Pons (tissue), 1 donor: ENCODE data around the gene ARRDC1.

Experiments used
- DNase-seq: peaks from one replicate; pipeline ENCODE4 v3.0.0-alpha.2; 2016; ENCODE audit warnings: low spot score

Gene ARRDC1

GRCh38 chr9:137640862-137641261 lies 35.4 kb downstream of the ARRDC1 start:
- no peak for DNase-seq

- no peak for DNase-seq
Observed at GRCh38 chr9:137642118-137642601, 36.7 kb downstream of the ARRDC1 start.

- no peak for DNase-seq
Observed at GRCh38 chr9:137642892-137643291, 37.4 kb downstream of the ARRDC1 start.

GRCh38 chr9:137643921-137644320 lies 38.4 kb downstream of the ARRDC1 start:
- DNase-seq = no peak

- DNase-seq = no peak
Observed at GRCh38 chr9:137645211-137645610, 39.7 kb downstream of the ARRDC1 start.

GRCh38 chr9:137646341-137646740 lies 40.9 kb downstream of the ARRDC1 start:
- no peak for DNase-seq

- no peak for DNase-seq
Observed at GRCh38 chr9:137647096-137647714, 41.7 kb downstream of the ARRDC1 start.

- no peak for DNase-seq
Observed at GRCh38 chr9:137648396-137648795, 42.9 kb downstream of the ARRDC1 start.

- DNase-seq = no peak
Observed at GRCh38 chr9:137649553-137649952, 44.1 kb downstream of the ARRDC1 start.

GRCh38 chr9:137650259-137650658 lies 44.8 kb downstream of the ARRDC1 start:
- DNase-seq = no peak

GRCh38 chr9:137650779-137651178 lies 45.3 kb downstream of the ARRDC1 start:
- no peak for DNase-seq

- DNase-seq = no peak
Observed at GRCh38 chr9:137656416-137656815, 50.9 kb downstream of the ARRDC1 start.

GRCh38 chr9:137657606-137658005 lies 52.1 kb downstream of the ARRDC1 start:
- no peak for DNase-seq

- DNase-seq = no peak
Observed at GRCh38 chr9:137658781-137659180, 53.3 kb downstream of the ARRDC1 start.

- DNase-seq = no peak
Observed at GRCh38 chr9:137660144-137660543, 54.7 kb downstream of the ARRDC1 start.

GRCh38 chr9:137663584-137663983 lies 58.1 kb downstream of the ARRDC1 start:
- DNase-seq = no peak

- DNase-seq = no peak
Observed at GRCh38 chr9:137664676-137665075, 59.2 kb downstream of the ARRDC1 start.
